Spinal cord (tissue), 10 donors: ENCODE data around the gene OGFRL1. TPM values are rescaled to one million over a fixed set of nuclear protein-coding genes. Genes with fewer than 3 reads are reported as not detected.

Experiments used
- DNase-seq, 6 donors: peaks; one replicate each; pipeline versions ENCODE4 v3.0.0 to v3.0.0-alpha.2; 2013 to 2015; ENCODE audit warnings: low spot score in 6 of 6, low read depth in 4 of 6
- H3K27ac ChIP-seq: one replicate; pipeline ENCODE4 v1.5.1; 2013; ENCODE audit warnings: low read depth, low read length, control low read depth
- H3K27me3 ChIP-seq: one replicate; pipeline ENCODE4 v1.6.1; 2013; ENCODE audit warnings: low read length; ENCODE audit not compliant: control insufficient read depth, insufficient read depth
- H3K36me3 ChIP-seq: one replicate; pipeline ENCODE4 v1.6.1; 2013; ENCODE audit warnings: low read length; ENCODE audit not compliant: control insufficient read depth, insufficient read depth
- H3K4me1 ChIP-seq: one replicate; pipeline ENCODE4 v1.6.1; 2013; ENCODE audit warnings: low read length; ENCODE audit not compliant: control insufficient read depth, insufficient read depth
- H3K4me3 ChIP-seq: one replicate; pipeline ENCODE4 v1.5.1; 2013; ENCODE audit warnings: low read depth, low read length, control low read depth
- H3K9me3 ChIP-seq: one replicate; pipeline ENCODE4 v1.6.1; 2013; ENCODE audit warnings: low read length; ENCODE audit not compliant: control insufficient read depth, insufficient read depth
- WGBS: methylation state at CpG from one replicate; pipeline ENCODE4 v1.1.5; 2013; ENCODE audit warnings: missing lambda C conversion rate; ENCODE audit not compliant: insufficient coverage; 5-methylcytosine and 5-hydroxymethylcytosine counted together
- polyA plus RNA-seq, 2 donors: library from polyadenylated mRNA; unstranded; fragments of 120-200 nt; gene quantifications; one replicate each; pipeline ENCODE4 v1.2.1, GENCODE V29; 2013; ENCODE audit not compliant: insufficient read length in 2 of 2
- total RNA-seq, 2 donors: library from RNA; depleted of rRNA in 1 of 2; stranded (reverse); fragments of 120-200 nt in 1 of 2; fragments of >200 nt in 1 of 2; gene quantifications; one replicate each; pipeline versions ENCODE4 v1.2.3 to v1.2.4, GENCODE V29; 2013 to 2014
- donor health status: healthy.

Gene OGFRL1
- total and polyA plus RNA-seq, 4 donors, result 22.3 to 94.5 (median 36.5) TPM

DNA sequence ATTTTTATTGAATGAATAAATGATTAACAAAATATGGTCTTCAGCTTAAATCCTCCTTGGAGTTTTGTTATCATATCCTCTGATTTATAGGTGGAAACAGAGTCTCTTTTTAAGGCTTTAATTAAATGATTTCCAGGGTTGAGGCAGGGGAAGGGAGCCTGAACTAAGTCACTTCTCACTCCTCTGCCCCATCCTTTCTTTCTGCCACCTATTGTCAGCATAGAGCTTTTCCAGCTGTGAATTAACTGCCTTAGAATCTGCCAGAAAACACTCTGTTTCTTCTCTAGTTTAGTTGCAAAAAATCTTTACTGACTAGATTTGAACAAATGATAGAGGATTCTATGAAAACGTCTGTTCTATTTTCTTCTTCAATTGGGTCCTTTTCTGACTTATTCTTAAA is 9.8 kb downstream of the OGFRL1 start:
- Histone ChIP-seq H3K27ac (no peak overlapping the region), H3K36me3 (peaks cover 3% of the 10 kb centered on the region)
- no CpG with 5 or more reads among the region's 1 CpG for WGBS

DNA sequence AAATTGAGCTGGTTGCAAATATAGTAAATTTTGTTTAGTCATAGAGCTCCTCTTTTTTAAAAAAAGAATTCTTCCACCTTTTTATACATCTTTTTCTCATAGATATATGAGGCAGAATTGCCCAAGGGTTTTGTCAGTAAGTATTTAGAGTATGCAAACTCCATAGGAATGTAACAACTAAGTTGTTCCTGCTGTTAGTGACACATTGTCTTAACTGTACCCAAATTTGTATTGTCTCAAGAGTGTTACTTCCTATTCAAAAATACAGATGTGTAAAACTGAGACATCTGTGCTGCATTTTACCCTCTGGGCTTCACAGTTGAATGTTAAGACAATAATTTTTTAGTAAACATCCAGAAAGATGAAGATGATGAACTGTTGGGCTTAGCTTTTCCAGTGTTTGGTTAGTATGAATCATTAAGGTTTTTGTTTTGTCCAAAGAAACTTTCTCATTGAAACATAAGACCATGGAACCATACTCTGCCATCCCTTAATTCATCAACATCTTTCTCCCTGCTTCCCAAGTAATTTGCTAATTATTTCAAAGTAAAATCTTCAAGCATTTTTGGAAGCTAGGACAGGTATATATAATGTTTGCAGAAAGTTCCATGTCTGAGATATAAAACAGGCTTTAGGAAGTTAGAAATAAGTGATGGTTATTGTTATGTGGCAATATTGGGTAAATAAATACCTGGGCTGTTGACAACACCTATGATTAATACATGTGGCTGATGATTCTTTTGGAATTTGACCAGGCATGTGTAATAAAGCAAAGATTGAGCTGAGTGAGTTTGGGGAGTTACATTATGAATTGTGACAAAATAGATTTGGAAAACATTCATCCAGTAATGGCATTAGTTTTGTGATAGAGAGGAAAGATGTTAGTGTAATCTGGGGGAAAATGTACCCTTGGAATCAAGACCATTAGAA is 11.2 kb downstream of the OGFRL1 start:
- Histone ChIP-seq H3K9me3 (no peaks in the 10 kb centered on the region), H3K4me1 (no peaks in the 10 kb centered on the region), H3K27me3 (no peaks in the 10 kb centered on the region), H3K4me3 (no peak overlapping the region), H3K36me3 (peaks cover 3% of the 10 kb centered on the region), H3K27ac (no peak overlapping the region)
- DNase-seq, result no peak

More for the DNA sequence above, 9.8 kb downstream of the OGFRL1 start:
- Histone ChIP-seq H3K9me3 (no peaks in the 10 kb centered on the region), H3K4me3 (no peak overlapping the region), H3K4me1 (no peaks in the 10 kb centered on the region), H3K27me3 (no peaks in the 10 kb centered on the region)
- no peak for DNase-seq

DNA sequence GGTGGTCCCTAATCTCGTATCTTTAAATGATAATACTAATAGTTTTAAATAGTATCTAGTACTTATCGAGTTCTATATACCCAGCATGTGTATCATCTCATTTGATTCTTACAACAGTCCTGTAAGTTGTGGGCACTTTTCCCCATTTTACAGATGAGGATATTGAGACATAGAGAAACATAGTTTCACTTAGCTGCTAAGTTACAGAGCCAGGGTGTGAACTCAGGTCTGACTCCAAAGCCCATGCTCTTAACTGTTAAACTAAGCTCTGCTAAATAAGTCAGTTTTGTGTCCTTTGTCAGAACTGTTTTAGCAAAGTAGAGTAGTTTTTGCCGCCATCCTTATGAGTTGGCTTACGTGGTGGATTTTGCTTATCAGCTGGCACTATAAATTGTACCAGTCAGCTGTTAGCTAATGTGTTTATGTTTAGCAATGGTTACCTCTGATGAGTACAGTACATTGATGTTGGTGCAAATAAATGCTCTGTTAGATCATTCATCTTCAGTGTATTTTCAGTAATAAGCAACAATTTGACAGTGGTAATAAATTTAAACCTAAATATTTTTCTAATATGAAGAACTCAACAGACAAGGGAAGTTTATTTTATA is 12.1 kb downstream of the OGFRL1 start:
- H3K27ac ChIP-seq, result no peak overlapping the region
- 100% methylated on average over 2 of the region's 4 CpGs for WGBS
- no peak for DNase-seq
- H3K27me3 ChIP-seq, result no peaks in the 10 kb centered on the region
- H3K4me3 ChIP-seq, result no peak overlapping the region
- H3K36me3 ChIP-seq, result no peaks in the 10 kb centered on the region
- no peaks in the 10 kb centered on the region for H3K9me3 ChIP-seq
- no peaks in the 10 kb centered on the region for H3K4me1 ChIP-seq

DNA sequence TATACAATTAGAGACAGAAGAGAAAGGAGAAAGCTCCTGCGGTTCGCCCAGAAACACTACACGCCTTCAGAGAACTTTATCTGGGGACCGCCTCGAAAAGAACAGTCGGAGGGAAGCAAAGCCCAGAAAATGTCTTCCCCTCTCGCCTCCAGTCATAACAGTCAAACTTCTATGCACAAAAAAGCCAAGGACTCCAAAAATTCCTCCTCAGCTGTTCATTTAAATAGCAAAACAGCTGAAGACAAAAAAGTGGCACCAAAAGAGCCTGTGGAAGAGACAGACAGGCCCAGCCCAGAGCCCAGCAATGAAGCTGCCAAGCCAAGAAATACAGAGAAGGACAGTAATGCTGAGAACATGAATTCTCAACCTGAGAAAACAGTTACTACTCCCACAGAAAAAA is 12.9 kb downstream of the OGFRL1 start:
- 93% methylated on average over 4 of the region's 7 CpGs for WGBS
- no peaks in the 10 kb centered on the region for H3K27me3 ChIP-seq
- peak in 1 of 6 donors; percentile 58 for DNase-seq
- H3K4me3 ChIP-seq, result no peak overlapping the region
- no peaks in the 10 kb centered on the region for H3K9me3 ChIP-seq
- no peaks in the 10 kb centered on the region for H3K4me1 ChIP-seq
- no peaks in the 10 kb centered on the region for H3K36me3 ChIP-seq
- H3K27ac ChIP-seq, result no peak overlapping the region

DNA sequence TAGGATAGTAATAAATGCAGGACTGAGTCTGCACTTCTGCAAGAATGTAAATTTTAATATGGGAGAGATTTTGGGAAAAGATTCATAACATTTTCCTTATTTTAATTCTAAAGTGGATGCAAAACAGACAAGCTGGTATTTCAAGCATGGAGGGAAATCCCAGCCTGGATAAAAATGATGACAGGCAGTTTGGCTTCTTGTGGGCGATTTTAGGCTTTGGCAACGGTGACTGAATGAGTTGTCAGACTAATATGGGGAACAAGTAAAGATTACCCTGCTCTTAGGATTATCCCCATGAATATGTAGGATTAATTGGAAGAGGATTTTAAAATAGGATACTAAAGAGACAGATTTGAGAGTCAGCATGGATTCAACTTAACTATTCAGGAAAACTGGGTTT is 21.0 kb downstream of the OGFRL1 start:
- WGBS, result 82% methylated on average over 2 of the region's 2 CpGs
- Histone ChIP-seq H3K9me3 (no peaks in the 10 kb centered on the region), H3K36me3 (no peaks in the 10 kb centered on the region), H3K4me3 (no peak overlapping the region), H3K4me1 (no peaks in the 10 kb centered on the region), H3K27me3 (no peaks in the 10 kb centered on the region), H3K27ac (no peak overlapping the region)
- peak in 1 of 6 donors; percentile 61 for DNase-seq

DNA sequence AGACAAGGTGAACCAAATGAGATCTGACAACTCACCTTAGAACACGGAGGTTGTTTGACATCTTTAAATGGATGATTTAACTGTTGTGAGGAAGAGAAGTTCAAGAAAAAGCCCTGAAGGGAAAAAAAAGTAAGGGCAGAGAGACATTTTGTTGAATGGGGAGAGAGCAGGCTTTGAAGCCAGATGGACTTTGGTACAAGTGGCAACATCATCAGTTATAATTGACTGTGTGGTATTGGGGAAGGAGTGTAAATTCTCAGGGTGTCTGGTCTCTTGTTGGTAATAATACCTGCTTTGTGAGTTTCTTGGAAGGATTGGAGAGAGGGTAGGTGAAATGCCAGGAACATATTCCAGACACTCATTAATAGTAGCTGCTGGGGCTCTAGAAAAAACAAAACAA is 21.6 kb downstream of the OGFRL1 start:
- Histone ChIP-seq H3K27ac (no peak overlapping the region), H3K9me3 (no peaks in the 10 kb centered on the region), H3K27me3 (no peaks in the 10 kb centered on the region), H3K4me3 (no peak overlapping the region), H3K4me1 (no peaks in the 10 kb centered on the region), H3K36me3 (no peaks in the 10 kb centered on the region)
- no peak for DNase-seq
- 45% methylated on average over 1 of the region's 1 CpG for WGBS

DNA sequence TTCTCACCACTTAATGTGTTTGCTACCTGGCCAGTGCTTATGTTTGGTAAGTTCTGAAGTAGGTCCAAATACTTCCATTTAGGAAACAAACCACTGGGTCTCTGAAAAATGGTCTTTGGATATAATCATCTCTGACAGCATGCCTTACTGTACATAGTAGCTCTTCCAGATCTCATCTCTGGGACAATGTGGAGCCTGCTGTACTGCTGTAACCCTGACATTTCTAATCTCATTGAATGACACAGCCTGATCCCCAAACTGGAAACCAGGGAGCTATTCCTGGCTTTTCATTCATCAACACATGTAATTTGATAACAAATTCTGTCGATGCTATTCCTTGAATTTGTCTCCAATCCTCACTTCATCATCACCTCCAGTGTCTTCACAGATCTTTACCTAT is 23.5 kb downstream of the OGFRL1 start:
- Histone ChIP-seq H3K4me3 (no peak overlapping the region), H3K27ac (no peak overlapping the region), H3K9me3 (no peaks in the 10 kb centered on the region), H3K4me1 (no peaks in the 10 kb centered on the region), H3K36me3 (no peaks in the 10 kb centered on the region), H3K27me3 (no peaks in the 10 kb centered on the region)
- WGBS, result 88% methylated on average over 1 of the region's 1 CpG
- no peak for DNase-seq

DNA sequence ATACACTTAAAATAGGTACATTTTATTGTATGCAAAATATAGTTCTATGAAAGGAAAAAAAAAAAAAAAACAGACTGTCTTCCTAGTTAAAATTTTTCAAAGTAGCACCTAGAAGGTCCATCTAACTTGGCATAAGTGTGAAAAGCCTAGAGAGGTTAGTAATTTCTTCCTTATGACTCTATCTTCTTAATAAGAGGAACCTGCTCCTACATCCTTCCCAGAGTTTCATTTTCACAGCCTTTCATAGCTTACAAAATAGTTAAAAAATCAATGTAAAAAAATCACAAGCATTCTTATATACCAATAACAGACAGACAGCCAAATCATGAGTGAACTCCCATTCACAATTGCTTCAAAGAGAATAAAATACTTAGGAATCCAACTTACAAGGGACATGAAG is 28.8 kb downstream of the OGFRL1 start:
- no peak overlapping the region for H3K27ac ChIP-seq
- no peaks in the 10 kb centered on the region for H3K4me1 ChIP-seq
- no peaks in the 10 kb centered on the region for H3K9me3 ChIP-seq
- H3K36me3 ChIP-seq, result no peaks in the 10 kb centered on the region
- no peak overlapping the region for H3K4me3 ChIP-seq
- DNase-seq, result no peak
- H3K27me3 ChIP-seq, result no peaks in the 10 kb centered on the region

DNA sequence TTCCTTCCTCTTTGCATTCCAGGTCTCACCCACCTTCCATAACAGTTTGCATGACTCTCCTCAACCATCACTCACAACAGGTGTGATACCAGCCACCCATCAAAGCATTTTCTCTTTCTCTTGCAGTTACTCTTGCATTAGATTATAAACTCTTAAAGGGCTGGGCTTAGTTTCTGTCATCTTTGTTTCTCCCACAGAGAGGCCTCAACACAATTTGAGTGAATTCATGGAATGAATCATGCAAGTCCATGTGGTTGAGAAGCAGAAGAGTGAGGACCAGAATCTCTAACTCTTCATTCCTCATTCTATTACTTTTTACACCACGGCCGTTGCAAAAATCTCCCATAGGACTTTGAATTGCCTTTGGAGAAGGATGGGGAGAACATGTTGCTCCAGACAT is 31.4 kb downstream of the OGFRL1 start:
- no peak for DNase-seq
- Histone ChIP-seq H3K27me3 (no peaks in the 10 kb centered on the region), H3K4me1 (no peaks in the 10 kb centered on the region), H3K36me3 (no peaks in the 10 kb centered on the region), H3K4me3 (no peak overlapping the region), H3K27ac (no peak overlapping the region), H3K9me3 (no peaks in the 10 kb centered on the region)
- WGBS, result no CpG with 5 or more reads among the region's 2 CpGs

DNA sequence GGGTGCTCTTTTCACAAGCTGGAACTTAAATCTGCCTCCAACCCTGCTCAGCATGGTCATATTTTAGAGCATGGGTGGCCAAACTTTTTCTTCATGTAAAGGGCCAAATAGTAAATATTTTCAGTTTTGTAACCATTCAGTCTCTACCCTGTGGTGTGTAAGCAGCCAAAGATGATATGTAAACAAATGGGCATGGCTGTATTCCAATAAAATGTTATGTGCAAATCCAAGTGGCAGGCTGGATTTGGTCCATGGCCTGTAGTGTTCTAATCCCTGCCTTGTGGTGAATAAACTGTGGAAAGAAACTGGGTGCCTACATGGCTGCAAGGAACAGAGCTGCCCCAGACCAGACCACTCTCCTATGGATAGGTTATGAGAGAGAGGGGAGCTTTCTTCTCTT is 32.7 kb downstream of the OGFRL1 start:
- no peaks in the 10 kb centered on the region for H3K36me3 ChIP-seq
- no peaks in the 10 kb centered on the region for H3K9me3 ChIP-seq
- no peak for DNase-seq
- no peak overlapping the region for H3K27ac ChIP-seq
- no peak overlapping the region for H3K4me3 ChIP-seq
- H3K4me1 ChIP-seq, result no peaks in the 10 kb centered on the region
- no peaks in the 10 kb centered on the region for H3K27me3 ChIP-seq
